GM18498 (cell line): ENCODE data around the gene PRAMEF11.
"Not testable (repeated sequence)": the region's sequence is repeated elsewhere in the genome, so short reads cannot be mapped to it uniquely, and the experiment has no call there.

ENCODE experiments used
- ATAC-seq: cut with Tn5 transposase; IDR thresholded peaks from one replicate; pipeline ENCODE4 v1.9.1; 2021; ENCODE audit warnings: mild to moderate bottlenecking, moderate library complexity; ENCODE audit not compliant: unreplicated experiment

The PRAMEF11 gene

GRCh38 chr1:12831310-12831709 lies at the start of gene PRAMEF11:
PRAMEF11 (minus strand) TSS chr1:12831410; CDS start chr1:12828789, 2,621 bp downstream.
- ATAC-seq: not testable (repeated sequence)

GRCh38 chr1:12878453-12878852 lies 47.2 kb upstream of the PRAMEF11 start:
- not testable (repeated sequence) for ATAC-seq

- not testable (repeated sequence) for ATAC-seq
Observed at GRCh38 chr1:12863131-12863880, 32.1 kb upstream of the PRAMEF11 start.

GRCh38 chr1:12856786-12857185 lies 25.6 kb upstream of the PRAMEF11 start, which contains the start of gene PRAMEF2:
PRAMEF2 (plus strand) TSS chr1:12857086; CDS start chr1:12859010, 1,924 bp downstream.
- ATAC-seq: not testable (repeated sequence)

GRCh38 chr1:12851779-12852178 lies 20.6 kb upstream of the PRAMEF11 start:
- no peak for ATAC-seq

GRCh38 chr1:12848620-12849019 lies 17.4 kb upstream of the PRAMEF11 start, which contains the start of gene HNRNPCL1:
HNRNPCL1 (minus strand) TSS chr1:12848720; CDS start chr1:12848289, 431 bp downstream.
- ATAC-seq: not testable (repeated sequence)

- ATAC-seq: not testable (repeated sequence)
Observed at GRCh38 chr1:12833251-12833650, 2.0 kb upstream of the PRAMEF11 start.

- ATAC-seq: not testable (repeated sequence)
Observed at GRCh38 chr1:12819061-12819460, 12.1 kb downstream of the PRAMEF11 start.

- ATAC-seq: no peak
Observed at GRCh38 chr1:12811409-12811784, 19.8 kb downstream of the PRAMEF11 start.

- ATAC-seq: no peak
Observed at GRCh38 chr1:12810691-12811408, 20.4 kb downstream of the PRAMEF11 start.

- ATAC-seq: no peak
Observed at GRCh38 chr1:12809933-12810332, 21.3 kb downstream of the PRAMEF11 start.

- ATAC-seq: no peak
Observed at GRCh38 chr1:12799730-12800129, 31.5 kb downstream of the PRAMEF11 start.

GRCh38 chr1:12798911-12799310 lies 32.3 kb downstream of the PRAMEF11 start:
- ATAC-seq: no peak

GRCh38 chr1:12791097-12791496 lies 40.1 kb downstream of the PRAMEF11 start, which contains the start of gene PRAMEF1:
PRAMEF1 (plus strand) TSS chr1:12791397; CDS start chr1:12793228, 1,831 bp downstream.
- not testable (repeated sequence) for ATAC-seq

GRCh38 chr1:12784729-12785128 lies 46.5 kb downstream of the PRAMEF11 start:
- ATAC-seq: not testable (repeated sequence)

- not testable (repeated sequence) for ATAC-seq
Observed at GRCh38 chr1:12783783-12784182, 47.4 kb downstream of the PRAMEF11 start.

GRCh38 chr1:12781488-12781887 lies 49.7 kb downstream of the PRAMEF11 start:
- not testable (repeated sequence) for ATAC-seq

GRCh38 chr1:12778907-12779306 lies 52.3 kb downstream of the PRAMEF11 start:
- ATAC-seq: no peak

GRCh38 chr1:12778061-12778460 lies 53.1 kb downstream of the PRAMEF11 start:
- no peak for ATAC-seq

- no peak for ATAC-seq
Observed at GRCh38 chr1:12776801-12777557, 54.2 kb downstream of the PRAMEF11 start.

- ATAC-seq: no peak
Observed at GRCh38 chr1:12775443-12775842, 55.8 kb downstream of the PRAMEF11 start.
